Retinal pigment epithelial cell (primary cell): Measurements from ENCODE around the gene C20orf173.

ENCODE experiments used
- DNase-seq: peaks from one replicate; pipeline ENCODE4 v3.0.0-alpha.2; 2010; ENCODE audit warnings: low read depth
- H3K4me3 ChIP-seq: 2 replicates; pipeline ENCODE4 v1.5.1; 2011; ENCODE audit warnings: mild to moderate bottlenecking, low read length, control low read depth, moderate library complexity
- CTCF ChIP-seq: conservative IDR thresholded peaks from 2 replicates; pipeline ENCODE4 v1.5.1; 2011; ENCODE audit warnings: low read depth, low read length, control low read depth, inconsistent platforms

C20orf173 gene, protein sequence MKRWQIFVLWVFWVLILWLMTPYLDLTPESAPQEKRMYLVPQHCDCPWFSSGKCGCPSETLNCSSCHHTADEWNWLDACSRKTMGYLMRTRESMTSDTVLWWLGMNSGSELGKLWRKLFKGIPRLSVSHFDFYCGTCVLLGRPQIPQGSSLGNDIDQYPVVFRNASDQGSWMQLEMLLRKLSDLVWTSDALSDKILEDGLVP

DNA sequence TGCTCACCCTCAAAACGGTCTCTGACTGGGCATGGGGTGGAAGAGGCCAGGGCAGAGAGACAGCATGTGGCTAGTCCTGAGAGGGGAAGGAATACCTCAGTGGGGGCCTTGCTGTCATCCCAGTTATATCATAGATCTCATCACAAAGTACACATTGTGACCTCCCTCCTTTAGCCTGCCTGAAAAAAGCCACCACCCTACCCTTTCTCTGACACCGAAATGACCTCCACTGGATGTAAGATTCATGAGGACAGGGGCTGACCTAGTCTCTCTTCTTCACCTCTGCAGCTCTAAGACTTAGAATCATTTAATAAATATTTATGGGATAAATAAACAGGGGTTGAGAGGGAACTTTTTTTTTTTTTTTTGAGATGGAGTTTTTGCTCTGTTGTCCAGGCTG is at the start of gene C20orf173:
Gene C20orf173 (minus strand): TSS at position 101 of the 400 bp plus-strand sequence. CDS start 279 bp downstream, outside the sequence.
- no peak within 1 kb of the TSS for H3K4me3 ChIP-seq
- DNase-seq, result no peak
- TF ChIP-seq CTCF, result no peak

GRCh38 chr20:35579196-35579595 is 49.7 kb upstream of the C20orf173 start:
- no peak for TF ChIP-seq CTCF
- DNase-seq, result no peak
- H3K4me3 ChIP-seq, result no peak overlapping the region

DNA sequence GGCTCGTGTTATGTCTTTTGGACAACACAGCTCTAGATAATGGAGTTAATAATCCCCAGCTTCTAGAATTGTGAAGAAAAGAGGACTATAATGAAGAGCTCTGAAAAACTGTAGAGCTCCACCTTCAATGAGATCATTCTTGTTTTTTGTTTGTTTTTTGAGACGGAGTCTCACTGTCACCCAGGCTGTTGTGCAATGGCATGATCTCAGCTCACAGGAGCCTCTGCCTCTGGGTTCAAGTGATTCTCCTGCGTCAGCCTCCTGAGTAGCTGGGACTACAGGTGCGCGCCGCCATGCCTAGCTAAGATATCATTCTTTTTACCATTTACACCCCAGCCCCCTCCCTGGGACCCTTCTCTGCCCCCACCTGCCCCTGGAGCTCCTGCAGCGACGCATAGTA is 49.0 kb upstream of the C20orf173 start:
- DNase-seq, result no peak
- TF ChIP-seq CTCF, result no peak
- no peak overlapping the region for H3K4me3 ChIP-seq

GRCh38 chr20:35576816-35577215 is 47.4 kb upstream of the C20orf173 start:
- DNase-seq, result no peak
- no peak overlapping the region for H3K4me3 ChIP-seq
- TF ChIP-seq CTCF, result no peak

GRCh38 chr20:35575958-35576357 is 46.5 kb upstream of the C20orf173 start:
- no peak overlapping the region for H3K4me3 ChIP-seq
- no peak for DNase-seq
- TF ChIP-seq CTCF, result no peak

DNA sequence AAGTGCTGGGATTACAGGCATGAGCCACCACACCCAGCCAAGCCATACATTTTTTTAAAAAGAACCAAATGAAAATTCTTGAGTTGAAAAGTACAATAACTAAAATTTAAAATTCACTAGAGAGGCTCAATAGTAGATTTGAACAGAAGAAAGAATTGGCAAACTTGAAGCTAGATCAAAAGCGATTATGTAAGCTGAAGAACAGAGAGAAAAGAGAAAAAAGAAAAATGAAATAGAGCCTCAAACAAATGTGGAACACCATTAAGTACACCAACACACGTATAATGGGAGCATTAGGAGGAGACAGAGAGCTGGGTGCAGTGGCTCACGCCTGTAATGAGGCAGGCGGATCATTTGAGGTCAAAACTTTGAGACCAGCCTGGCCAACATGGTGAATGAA is 43.4 kb upstream of the C20orf173 start:
- DNase-seq, result no peak

GRCh38 chr20:35571555-35571954 is 42.1 kb upstream of the C20orf173 start:
- TF ChIP-seq CTCF, result no peak
- DNase-seq, result no peak
- H3K4me3 ChIP-seq, result no peak overlapping the region

More for the DNA sequence above, 43.4 kb upstream of the C20orf173 start:
- no peak for TF ChIP-seq CTCF
- no peak overlapping the region for H3K4me3 ChIP-seq
